ENCODE results near the gene TP73. TPM values are rescaled to one million over a fixed set of nuclear protein-coding genes. Genes with fewer than 3 reads are reported as not detected.
"Not testable (repeated sequence)": the region's sequence is repeated elsewhere in the genome, so short reads cannot be mapped to it uniquely, and the experiment has no call there.

The TP73 gene
- total and polyA plus RNA-seq, 2 experiments from 2014 or later = not detected

DNA sequence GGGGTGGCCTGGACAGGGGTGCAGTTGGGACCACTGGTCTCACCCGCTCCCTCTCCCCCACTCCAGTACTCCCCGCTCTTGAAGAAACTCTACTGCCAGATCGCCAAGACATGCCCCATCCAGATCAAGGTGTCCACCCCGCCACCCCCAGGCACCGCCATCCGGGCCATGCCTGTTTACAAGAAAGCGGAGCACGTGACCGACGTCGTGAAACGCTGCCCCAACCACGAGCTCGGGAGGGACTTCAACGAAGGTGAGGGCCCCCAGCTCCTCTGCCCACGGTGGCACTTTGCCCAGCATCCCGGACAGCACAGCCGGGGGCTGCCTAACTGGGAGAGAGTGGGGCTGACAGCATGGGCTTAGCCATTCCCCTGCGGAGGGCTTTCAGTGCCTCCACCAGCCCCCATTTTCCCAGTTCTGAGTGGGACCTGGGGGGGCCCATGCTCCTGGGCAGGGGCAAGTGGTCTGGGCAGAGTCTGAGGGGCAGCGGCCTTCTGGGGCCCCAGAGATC lies 69.7 kb downstream of the TP73 start:
- no peak overlapping the region for H2AFZ ChIP-seq
- no peaks in the 10 kb centered on the region for H3F3A ChIP-seq (ENCODE audit: insufficient read depth)
- H3K4me2 ChIP-seq (ENCODE audit: unreplicated experiment) = no peak overlapping the region
- no peak overlapping the region for H3K27ac ChIP-seq
- WGBS, 2 experiments (ENCODE audit: low coverage in 1 of 2, low lambda C conversion rate in 2 of 2, missing lambda C conversion rate in 2 of 2) = 73 to 75% methylated on average over 18 to 20 of the region's 20 CpGs
- no peaks in the 10 kb centered on the region for H3K9me2 ChIP-seq (ENCODE audit: insufficient read depth)
- H3K4me1 ChIP-seq (ENCODE audit: insufficient read depth) = no peaks in the 10 kb centered on the region
- no peaks in the 10 kb centered on the region for H4K20me1 ChIP-seq (ENCODE audit: insufficient read depth)
- no peaks in the 10 kb centered on the region for H3K79me2 ChIP-seq (ENCODE audit: insufficient read depth)
- no peaks in the 10 kb centered on the region for H3K36me3 ChIP-seq (ENCODE audit: low read depth)
- H3K9me3 ChIP-seq (ENCODE audit: low read depth) = no peaks in the 10 kb centered on the region
- no peak overlapping the region for H3K9ac ChIP-seq
- H3K4me3 ChIP-seq = no peak overlapping the region
- TF ChIP-seq EZH2 (IDR thresholded peaks at IDR 0.05; ENCODE audit: insufficient read depth, poor library complexity, severe bottlenecking) (no peak), EZH2phosphoT487 (IDR thresholded peaks at IDR 0.05; ENCODE audit: insufficient read depth, low read depth) (no peak)
- in situ Hi-C loops (cut with MboI) = no loop called here
- H3K27me3 ChIP-seq (replicated peaks; ENCODE audit: insufficient read depth) = no peaks in the 10 kb centered on the region; the same call in 1 of the 2 replicates
- no peak for DNase-seq

DNA sequence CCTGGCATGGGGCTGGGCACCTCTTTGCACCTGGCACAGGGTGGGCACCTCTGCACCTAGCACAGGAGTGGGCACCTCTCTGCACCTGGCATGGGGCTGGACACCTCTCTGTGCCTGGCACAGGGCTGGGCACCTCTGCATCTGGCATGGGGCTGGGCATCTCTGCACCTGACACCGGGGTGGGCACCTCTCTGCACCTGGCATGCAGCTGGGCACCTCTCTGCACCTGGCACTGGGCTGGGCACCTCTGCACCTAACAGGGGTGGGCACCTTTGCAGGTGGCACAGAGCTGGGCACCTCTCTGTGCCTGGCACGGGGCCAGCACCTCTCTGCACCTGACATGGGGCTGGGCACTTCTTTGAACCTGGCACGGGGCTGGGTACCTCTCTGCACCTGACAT lies 70.5 kb downstream of the TP73 start:
- Histone ChIP-seq H2AFZ (no peak overlapping the region), H3K4me2 (ENCODE audit: unreplicated experiment) (no peak overlapping the region), H3K27me3 (replicated peaks; ENCODE audit: insufficient read depth) (no peaks in the 10 kb centered on the region; the same call in 1 of the 2 replicates), H3K79me2 (ENCODE audit: insufficient read depth) (no peaks in the 10 kb centered on the region), H3K9me3 (ENCODE audit: low read depth) (no peaks in the 10 kb centered on the region), H4K20me1 (ENCODE audit: insufficient read depth) (no peaks in the 10 kb centered on the region), H3K4me3 (no peak overlapping the region), H3K9ac (no peak overlapping the region), H3F3A (ENCODE audit: insufficient read depth) (no peaks in the 10 kb centered on the region), H3K36me3 (ENCODE audit: low read depth) (no peaks in the 10 kb centered on the region), H3K27ac (no peak overlapping the region), H3K9me2 (ENCODE audit: insufficient read depth) (no peaks in the 10 kb centered on the region), H3K4me1 (ENCODE audit: insufficient read depth) (no peaks in the 10 kb centered on the region)
- 56 to 67% methylated on average over 3 of the region's 3 CpGs for WGBS, 2 experiments (ENCODE audit: low coverage in 1 of 2, low lambda C conversion rate in 2 of 2, missing lambda C conversion rate in 2 of 2)
- in situ Hi-C loops (cut with MboI) = no loop called here
- TF ChIP-seq EZH2phosphoT487 (IDR thresholded peaks at IDR 0.05; ENCODE audit: insufficient read depth, low read depth) = no peak
- TF ChIP-seq EZH2 (IDR thresholded peaks at IDR 0.05; ENCODE audit: insufficient read depth, poor library complexity, severe bottlenecking) = no peak
- no peak for DNase-seq

DNA sequence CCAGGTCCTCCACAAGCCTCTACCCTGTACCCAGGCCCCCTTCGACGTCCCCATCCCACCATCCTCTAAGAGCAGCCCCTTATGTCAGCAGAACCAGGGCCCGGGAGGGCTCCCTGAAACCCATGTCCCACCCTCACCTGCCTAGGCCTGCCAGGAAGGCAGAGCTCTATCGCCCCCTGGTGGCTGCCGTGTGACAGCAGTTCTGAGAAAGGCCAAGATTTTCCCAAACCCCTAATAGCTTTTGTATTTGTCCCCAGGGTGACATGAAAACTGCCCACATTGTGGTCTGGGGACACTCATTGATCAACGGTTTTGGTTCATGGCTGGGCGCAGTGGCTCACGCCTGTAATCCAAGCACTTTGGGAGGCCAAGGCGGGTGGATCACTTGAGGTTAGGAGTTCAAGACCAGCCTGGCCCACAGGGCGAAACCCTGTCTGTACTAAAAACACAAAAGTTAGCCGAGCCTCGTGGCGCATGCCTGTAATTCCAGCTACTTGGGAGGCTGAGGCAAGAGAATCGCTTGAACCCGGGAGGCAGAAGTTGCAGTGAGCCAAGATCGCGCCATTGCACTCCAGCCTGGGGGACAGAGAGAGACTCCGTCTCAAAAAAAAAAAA lies 72.2 kb downstream of the TP73 start:
- DNase-seq = peak; percentile 73
- 25 to 28% methylated on average over 18 of the region's 18 CpGs for WGBS, 2 experiments (ENCODE audit: low coverage in 1 of 2, low lambda C conversion rate in 2 of 2, missing lambda C conversion rate in 2 of 2)

DNA sequence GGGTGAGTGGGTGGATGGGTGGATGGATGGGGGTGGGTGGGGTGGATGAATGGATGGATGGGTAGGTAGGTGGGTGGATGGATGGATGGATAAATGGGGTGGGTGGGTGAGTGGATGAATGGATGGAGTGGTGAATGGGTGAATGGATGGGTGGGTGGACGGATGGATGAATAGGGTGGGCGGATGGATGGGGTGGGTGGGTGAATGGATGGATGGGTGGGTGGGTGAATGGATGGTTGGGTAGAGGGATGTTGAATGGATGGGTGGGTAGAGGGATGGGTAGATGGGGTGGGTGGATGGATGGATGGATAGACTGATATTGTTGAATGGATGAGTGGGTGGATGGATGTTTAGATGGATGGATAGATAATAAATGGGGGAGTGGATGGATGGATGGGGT lies 73.0 kb downstream of the TP73 start:
- H3K9me3 ChIP-seq (ENCODE audit: low read depth) = no peaks in the 10 kb centered on the region
- 68% methylated on average over 2 of the region's 2 CpGs; no CpG with 5 or more reads in 1 of the 2 experiments for WGBS, 2 experiments (ENCODE audit: low coverage in 1 of 2, low lambda C conversion rate in 2 of 2, missing lambda C conversion rate in 2 of 2)
- H3K4me1 ChIP-seq (ENCODE audit: insufficient read depth) = no peaks in the 10 kb centered on the region
- in situ Hi-C loops (cut with MboI) = no loop called here
- no peaks in the 10 kb centered on the region for H3F3A ChIP-seq (ENCODE audit: insufficient read depth)
- no peak overlapping the region for H3K4me2 ChIP-seq (ENCODE audit: unreplicated experiment)
- no peak for TF ChIP-seq EZH2 (IDR thresholded peaks at IDR 0.05; ENCODE audit: insufficient read depth, poor library complexity, severe bottlenecking)
- TF ChIP-seq EZH2phosphoT487 (IDR thresholded peaks at IDR 0.05; ENCODE audit: insufficient read depth, low read depth) = no peak
- H2AFZ ChIP-seq = no peak overlapping the region
- no peak for DNase-seq
- H3K9me2 ChIP-seq (ENCODE audit: insufficient read depth) = no peaks in the 10 kb centered on the region
- H4K20me1 ChIP-seq (ENCODE audit: insufficient read depth) = no peaks in the 10 kb centered on the region
- H3K9ac ChIP-seq = no peak overlapping the region
- no peaks in the 10 kb centered on the region for H3K79me2 ChIP-seq (ENCODE audit: insufficient read depth)
- H3K4me3 ChIP-seq = no peak overlapping the region
- no peaks in the 10 kb centered on the region; the same call in 1 of the 2 replicates for H3K27me3 ChIP-seq (replicated peaks; ENCODE audit: insufficient read depth)
- no peak overlapping the region for H3K27ac ChIP-seq
- H3K36me3 ChIP-seq (ENCODE audit: low read depth) = no peaks in the 10 kb centered on the region

More for the DNA sequence above, 72.2 kb downstream of the TP73 start:
- H2AFZ ChIP-seq; H3F3A ChIP-seq (ENCODE audit: insufficient read depth); in situ Hi-C loops (cut with MboI); H3K27me3 ChIP-seq (replicated peaks; ENCODE audit: insufficient read depth); H3K36me3 ChIP-seq (ENCODE audit: low read depth); H3K9ac ChIP-seq; H3K9me2 ChIP-seq (ENCODE audit: insufficient read depth); H4K20me1 ChIP-seq (ENCODE audit: insufficient read depth); H3K4me2 ChIP-seq (ENCODE audit: unreplicated experiment); H3K4me3 ChIP-seq; H3K4me1 ChIP-seq (ENCODE audit: insufficient read depth); H3K9me3 ChIP-seq (ENCODE audit: low read depth); H3K79me2 ChIP-seq (ENCODE audit: insufficient read depth); H3K27ac ChIP-seq: not testable (repeated sequence)

All from GM23248 (cell line).